LNCaP clone FGC (cell line): ENCODE results near the gene SDCCAG8.

ENCODE experiments used
- DNase-seq: peaks from one replicate; pipeline ENCODE4 v3.0.0-alpha.2; 2011; ENCODE audit warnings: low read depth
- H3K4me3 ChIP-seq: 2 replicates; pipeline ENCODE4 v1.5.1; 2011; ENCODE audit warnings: mild to moderate bottlenecking, low read depth, low read length, control low read depth
- TF ChIP-seq, protein P1 (sequence below): IDR thresholded peaks from 2 replicates; pipeline ENCODE4 v1.5.1; 2012; ENCODE audit warnings: mild to moderate bottlenecking; ENCODE audit not compliant: control insufficient read depth, insufficient read depth; ENCODE audit errors: extremely low read depth

Gene SDCCAG8

DNA sequence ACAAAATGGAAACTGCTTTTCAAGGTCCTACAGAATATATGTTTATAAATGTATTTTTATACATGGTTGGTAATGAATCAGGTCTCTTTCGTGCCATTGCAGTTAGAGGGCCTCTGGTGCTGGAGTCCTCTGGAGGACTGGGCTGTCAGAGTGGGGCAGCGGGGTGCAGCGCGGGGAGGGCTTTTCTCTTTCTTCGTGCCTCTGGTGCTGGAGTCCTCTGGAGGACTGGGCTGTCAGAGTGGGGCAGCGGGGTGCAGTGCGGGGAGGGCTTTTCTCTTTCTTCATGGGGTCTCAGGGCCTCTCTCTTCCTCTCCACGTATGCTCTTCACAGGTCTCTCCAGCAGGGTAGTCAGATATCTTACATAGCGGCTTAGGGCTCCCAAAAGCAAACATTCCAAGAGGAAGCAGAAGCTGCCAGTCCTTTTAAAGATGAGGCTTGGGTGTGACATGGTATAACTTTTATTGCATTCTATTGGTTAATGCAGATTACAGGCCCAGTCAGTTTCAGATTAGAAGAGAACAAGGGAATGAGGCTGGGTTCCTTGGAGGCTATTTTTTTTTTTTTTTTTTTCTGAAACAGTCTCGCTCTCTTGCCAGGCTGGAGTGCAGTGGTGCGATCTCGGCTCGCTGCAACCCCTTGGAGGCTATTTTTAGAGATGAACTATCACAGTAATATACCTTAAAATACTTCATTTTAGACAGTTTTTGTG, 13.1 kb downstream of the SDCCAG8 start:
- peak; percentile 6 for DNase-seq
- TF ChIP-seq, protein P1, sequence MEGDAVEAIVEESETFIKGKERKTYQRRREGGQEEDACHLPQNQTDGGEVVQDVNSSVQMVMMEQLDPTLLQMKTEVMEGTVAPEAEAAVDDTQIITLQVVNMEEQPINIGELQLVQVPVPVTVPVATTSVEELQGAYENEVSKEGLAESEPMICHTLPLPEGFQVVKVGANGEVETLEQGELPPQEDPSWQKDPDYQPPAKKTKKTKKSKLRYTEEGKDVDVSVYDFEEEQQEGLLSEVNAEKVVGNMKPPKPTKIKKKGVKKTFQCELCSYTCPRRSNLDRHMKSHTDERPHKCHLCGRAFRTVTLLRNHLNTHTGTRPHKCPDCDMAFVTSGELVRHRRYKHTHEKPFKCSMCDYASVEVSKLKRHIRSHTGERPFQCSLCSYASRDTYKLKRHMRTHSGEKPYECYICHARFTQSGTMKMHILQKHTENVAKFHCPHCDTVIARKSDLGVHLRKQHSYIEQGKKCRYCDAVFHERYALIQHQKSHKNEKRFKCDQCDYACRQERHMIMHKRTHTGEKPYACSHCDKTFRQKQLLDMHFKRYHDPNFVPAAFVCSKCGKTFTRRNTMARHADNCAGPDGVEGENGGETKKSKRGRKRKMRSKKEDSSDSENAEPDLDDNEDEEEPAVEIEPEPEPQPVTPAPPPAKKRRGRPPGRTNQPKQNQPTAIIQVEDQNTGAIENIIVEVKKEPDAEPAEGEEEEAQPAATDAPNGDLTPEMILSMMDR, result no peak
- no peak overlapping the region for H3K4me3 ChIP-seq

GRCh38 chr1:243269461-243269801, 13.6 kb downstream of the SDCCAG8 start:
- TF ChIP-seq, protein P1, result no peak
- no peak overlapping the region for H3K4me3 ChIP-seq
- no peak for DNase-seq

DNA sequence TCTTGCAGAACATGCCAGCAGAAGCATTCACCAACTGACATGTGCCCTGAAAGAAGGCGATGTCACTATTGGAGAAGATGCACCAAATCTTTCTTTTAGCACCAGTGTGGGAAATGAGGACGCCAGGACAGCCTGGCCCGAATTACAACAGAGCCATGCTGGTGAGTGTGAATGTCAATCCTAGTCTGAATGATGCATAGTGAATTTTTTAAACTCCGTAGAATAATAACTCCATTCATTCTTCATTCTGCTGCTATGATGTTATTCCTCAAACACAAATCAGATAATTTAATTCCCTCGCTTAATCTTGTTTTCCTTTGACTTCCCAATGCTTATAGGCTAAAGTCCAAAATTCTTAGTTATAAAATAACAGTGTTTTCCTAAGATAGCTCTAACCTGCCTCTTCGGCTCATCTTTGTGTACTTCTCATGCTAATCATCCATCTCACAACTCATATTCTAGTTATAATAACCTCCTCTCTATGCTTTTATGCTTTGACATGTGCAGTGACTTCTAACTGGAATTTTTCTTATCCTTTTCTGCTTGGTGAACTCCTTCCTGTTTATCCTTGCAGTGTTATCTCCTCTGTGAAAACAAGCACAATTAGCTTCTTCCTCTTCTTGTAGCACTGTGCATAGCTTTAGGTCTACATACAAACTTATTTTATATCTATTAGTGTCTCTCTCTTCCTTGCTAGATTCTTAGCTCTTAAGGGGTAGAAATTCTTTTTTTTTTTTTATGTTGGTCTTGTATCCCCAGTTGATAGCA, 14.4 kb downstream of the SDCCAG8 start:
- no peak for DNase-seq
- TF ChIP-seq, protein P1, result no peak
- no peak overlapping the region for H3K4me3 ChIP-seq

DNA sequence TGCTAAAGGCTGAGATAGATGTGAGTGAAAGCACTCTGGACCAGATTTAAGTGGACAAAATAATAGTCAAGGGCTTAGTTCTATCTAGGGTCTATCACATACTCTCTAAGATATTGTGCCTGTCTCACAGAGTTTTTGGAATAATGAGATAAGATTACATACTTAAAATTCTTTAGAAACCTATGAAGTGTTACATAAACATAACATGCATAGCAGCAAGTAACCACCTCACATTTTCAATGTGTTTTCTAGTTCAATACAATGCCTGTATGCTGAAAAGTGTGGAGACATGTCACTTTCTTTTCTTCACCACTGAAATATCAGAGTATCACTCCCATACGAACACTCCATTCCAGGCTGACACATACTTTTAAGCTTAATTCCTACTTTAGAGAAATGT, 16.2 kb downstream of the SDCCAG8 start:
- DNase-seq, result no peak
- TF ChIP-seq, protein P1, result no peak
- H3K4me3 ChIP-seq, result no peak overlapping the region

GRCh38 chr1:243272401-243272800, 16.6 kb downstream of the SDCCAG8 start:
- H3K4me3 ChIP-seq, result no peak overlapping the region
- no peak for DNase-seq
- TF ChIP-seq, protein P1, result no peak

- TF ChIP-seq, protein P1, result no peak
- DNase-seq, result no peak
Observed at GRCh38 chr1:243273506-243273905, 17.7 kb downstream of the SDCCAG8 start.

More at GRCh38 chr1:243273506-243273905, 17.7 kb downstream of the SDCCAG8 start:
- H3K4me3 ChIP-seq, result no peak overlapping the region
